A549 (cell line): ENCODE results near the gene SNX25. TPM values are rescaled to one million over a fixed set of nuclear protein-coding genes. Genes with fewer than 3 reads are reported as not detected.

ENCODE experiments used
- ATAC-seq, 2 experiments: fragments of 200-7000 bp in 1 of 2; fragments of >200 bp in 1 of 2; cut with Nextera tagmentation in 1 of 2; cut with Tn5 transposase in 1 of 2; 3 replicates each; pipeline versions ENCODE4 v1.8.0 to v1.9.1; 2018 to 2020; ENCODE audit warnings: mild to moderate bottlenecking in 1 of 2, moderate library complexity in 1 of 2
- CTCF ChIA-PET: fragments of 300-600 bp; sonication (Branson Sonifier 250); formaldehyde crosslinking; extraction: SDS; loops from one replicate; lab custom pipeline; 2021; ENCODE audit warnings: antibody characterized with exemption, inconsistent platforms; lab: Yijun Ruan, JAX
- POLR2A ChIA-PET: fragments of 350-600 bp; formaldehyde crosslinking; extraction: SDS; loops from one replicate; lab custom pipeline; 2021; ENCODE audit warnings: antibody characterized with exemption, inconsistent platforms; lab: Yijun Ruan, JAX
- DNase-seq, 2 experiments: peaks; one replicate each; pipeline versions ENCODE4 v3.0.0 to v3.0.0-alpha.2; 2011 to 2016; ENCODE audit warnings: low read depth in 1 of 2, low spot score in 1 of 2
- FAIRE-seq: peaks from 2 replicates; lab custom pipeline; 2011; peaks lifted over from hg19 to GRCh38; lab: Jason Lieb, UNC
- H3K27ac ChIP-seq, 2 experiments: fragments of >200 bp; sonication (Bioruptor Twin); formaldehyde crosslinking; 3 replicates each; pipeline ENCODE4 v1.5.1; 2016 to 2017
- H3K4me1 ChIP-seq: fragments of >200 bp; sonication (Bioruptor Twin); formaldehyde crosslinking; 3 replicates; pipeline ENCODE4 v1.6.1; 2016
- H3K4me2 ChIP-seq: fragments of >200 bp; sonication (Bioruptor Twin); formaldehyde crosslinking; 3 replicates; pipeline ENCODE4 v1.6.1; 2016
- H3K4me3 ChIP-seq: fragments of >200 bp; sonication (Bioruptor Twin); formaldehyde crosslinking; 3 replicates; pipeline ENCODE4 v1.5.1; 2016
- H3K9me3 ChIP-seq: fragments of >200 bp; sonication (Bioruptor Twin); formaldehyde crosslinking; 3 replicates; pipeline ENCODE4 v1.6.1; 2016
- CBX8 ChIP-seq: fragments of 200-600 bp; sonication (generic); IDR thresholded peaks from 2 replicates; pipeline ENCODE4 v1.6.1; 2016
- CEBPB ChIP-seq, 2 experiments: fragments of >200 bp in 1 of 2; sonication (Bioruptor Twin) in 1 of 2; formaldehyde crosslinking in 1 of 2; IDR thresholded peaks; 2 replicates each; pipeline ENCODE4 v1.6.1; 2012 to 2016
- EHMT2 ChIP-seq: fragments of 200-600 bp; sonication (generic); IDR thresholded peaks from 2 replicates; pipeline ENCODE4 v1.6.1; 2016; ENCODE audit warnings: antibody characterized with exemption, low read depth, mild to moderate bottlenecking, moderate library complexity
- FOXS1 ChIP-seq: fragments of 250-450 bp; sonication (Bioruptor Pico); IDR thresholded peaks from 2 replicates; pipeline ENCODE4 v1.5.0; 2020; ENCODE audit warnings: mild to moderate bottlenecking, moderate library complexity
- JUNB ChIP-seq: fragments of >200 bp; sonication (Bioruptor Twin); formaldehyde crosslinking; IDR thresholded peaks from 2 replicates; pipeline ENCODE4 v1.6.1; 2016
- KDM1A ChIP-seq: fragments of 200-600 bp; sonication (generic); IDR thresholded peaks from 2 replicates; pipeline ENCODE4 v1.6.1; 2016; ENCODE audit warnings: low read depth, mild to moderate bottlenecking
- KDM5A ChIP-seq: fragments of 200-600 bp; sonication (generic); IDR thresholded peaks from 2 replicates; pipeline ENCODE4 v1.6.1; 2016; ENCODE audit warnings: antibody characterized with exemption, mild to moderate bottlenecking
- MYC ChIP-seq: IDR thresholded peaks from 2 replicates; pipeline ENCODE4 v1.6.1; 2012; ENCODE audit warnings: mild to moderate bottlenecking, inconsistent platforms, low read length, improper control_type of control experiment, borderline replicate concordance
- PHF8 ChIP-seq: fragments of 200-600 bp; sonication (generic); IDR thresholded peaks from 2 replicates; pipeline ENCODE4 v1.6.1; 2016; ENCODE audit warnings: low read depth, mild to moderate bottlenecking, antibody characterized with exemption, moderate library complexity, borderline replicate concordance
- POLR2AphosphoS2 ChIP-seq: conservative IDR thresholded peaks from 2 replicates; pipeline ENCODE4 v1.6.1; 2012; ENCODE audit warnings: low read length, improper control_type of control experiment, inconsistent platforms
- RAD21 ChIP-seq, 2 experiments: fragments of >200 bp in 1 of 2; sonication (Bioruptor Twin) in 1 of 2; formaldehyde crosslinking in 1 of 2; IDR thresholded peaks in 1 of 2; conservative IDR thresholded peaks in 1 of 2; 2 replicates in 1 of 2; 3 replicates in 1 of 2; pipeline ENCODE4 v1.6.1; 2012 to 2018; ENCODE audit warnings: inconsistent platforms in 1 of 2
- RARB ChIP-seq: fragments of 250-450 bp; sonication (Bioruptor Pico); IDR thresholded peaks from 2 replicates; pipeline ENCODE4 v1.8.0; 2021; ENCODE audit warnings: mild to moderate bottlenecking, moderate library complexity
- SMC3 ChIP-seq: fragments of >200 bp; sonication (Bioruptor Twin); formaldehyde crosslinking; IDR thresholded peaks from 3 replicates; pipeline ENCODE4 v1.6.1; 2018; ENCODE audit warnings: inconsistent platforms
- TFCP2L1 ChIP-seq: fragments of 250-450 bp; sonication (Bioruptor Pico); IDR thresholded peaks from 2 replicates; pipeline ENCODE4 v1.5.0; 2021; ENCODE audit warnings: mild to moderate bottlenecking
- TP53 ChIP-seq: fragments of 250-450 bp; sonication (Bioruptor Pico); IDR thresholded peaks from 2 replicates; pipeline ENCODE4 v1.5.0; 2021; ENCODE audit warnings: mild to moderate bottlenecking, moderate library complexity
- ZFP36 ChIP-seq: fragments of 450-650 bp; IDR thresholded peaks from 2 replicates; pipeline ENCODE4 v1.6.1; 2014; ENCODE audit warnings: borderline replicate concordance; ENCODE audit not compliant: partially characterized antibody
- WGBS: methylation state at CpG from one replicate; pipeline ENCODE4 v1.1.6; 2017; ENCODE audit errors: missing lambda C conversion rate; 5-methylcytosine and 5-hydroxymethylcytosine counted together
- polyA plus RNA-seq, 4 experiments: library from polyadenylated mRNA; depleted of rRNA in 3 of 4; stranded (reverse); fragments of >200 nt; fragmentation: RNase III in 1 of 4; extraction: RNeasy Plus Mini Kit Qiagen cat#74134 plus additional on column Dnase treatment in 1 of 4; gene quantifications; 2 replicates in 3 of 4; 3 replicates in 1 of 4; pipeline ENCODE4 v1.2.3, GENCODE V29; 2011 to 2017
- TF ChIP-seq, protein P1 (sequence below): fragments of 250-450 bp; sonication (Bioruptor Pico); IDR thresholded peaks from 2 replicates; pipeline ENCODE4 v1.5.0; 2021; ENCODE audit warnings: mild to moderate bottlenecking, moderate library complexity, borderline replicate concordance
- TF ChIP-seq, protein P2 (sequence below): IDR thresholded peaks from 2 replicates; pipeline ENCODE4 v1.6.1; 2012
- TF ChIP-seq, protein P3 (sequence below): fragments of 250-450 bp; sonication (Bioruptor Pico); IDR thresholded peaks from 2 replicates; pipeline ENCODE4 v1.5.0; 2020; ENCODE audit warnings: low read depth, mild to moderate bottlenecking, moderate library complexity
- TF ChIP-seq, protein P4 (sequence below): fragments of 450-650 bp; IDR thresholded peaks from 2 replicates; pipeline ENCODE4 v1.6.1; 2014; ENCODE audit warnings: antibody characterized with exemption
- TF ChIP-seq, protein P5 (sequence below): fragments of >200 bp; sonication (Bioruptor Twin); formaldehyde crosslinking; IDR thresholded peaks from 3 replicates; pipeline ENCODE4 v1.6.1; 2016

The SNX25 gene
- polyA plus RNA-seq, 2 of the 4 experiments (the other 2 are of a cell fraction): 10.1 to 13.0 TPM

DNA sequence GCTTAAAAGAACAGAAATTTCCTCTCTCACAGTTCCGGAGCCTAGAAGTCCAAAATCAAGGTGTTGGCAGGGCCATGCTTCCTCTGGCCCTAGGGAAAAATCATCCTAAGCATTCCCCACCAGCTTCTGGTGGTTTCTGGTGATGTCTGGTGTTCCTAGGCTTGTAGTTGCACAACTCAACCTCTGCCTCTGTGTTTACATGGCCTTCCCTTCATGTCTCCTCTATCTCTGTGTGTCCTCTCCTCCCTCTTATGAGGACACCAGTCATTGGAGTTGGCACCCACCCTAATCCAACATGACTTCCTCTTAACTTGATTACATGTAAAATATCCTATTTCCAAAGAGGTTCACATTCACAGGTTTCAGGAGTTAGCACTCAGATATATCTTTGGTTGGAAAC lies 170.9 kb downstream of the SNX25 start (continued):
- no peak for TF ChIP-seq TP53 (CRISPR knock-in tag)
- TF ChIP-seq, all 56 proteins: peak for 0

DNA sequence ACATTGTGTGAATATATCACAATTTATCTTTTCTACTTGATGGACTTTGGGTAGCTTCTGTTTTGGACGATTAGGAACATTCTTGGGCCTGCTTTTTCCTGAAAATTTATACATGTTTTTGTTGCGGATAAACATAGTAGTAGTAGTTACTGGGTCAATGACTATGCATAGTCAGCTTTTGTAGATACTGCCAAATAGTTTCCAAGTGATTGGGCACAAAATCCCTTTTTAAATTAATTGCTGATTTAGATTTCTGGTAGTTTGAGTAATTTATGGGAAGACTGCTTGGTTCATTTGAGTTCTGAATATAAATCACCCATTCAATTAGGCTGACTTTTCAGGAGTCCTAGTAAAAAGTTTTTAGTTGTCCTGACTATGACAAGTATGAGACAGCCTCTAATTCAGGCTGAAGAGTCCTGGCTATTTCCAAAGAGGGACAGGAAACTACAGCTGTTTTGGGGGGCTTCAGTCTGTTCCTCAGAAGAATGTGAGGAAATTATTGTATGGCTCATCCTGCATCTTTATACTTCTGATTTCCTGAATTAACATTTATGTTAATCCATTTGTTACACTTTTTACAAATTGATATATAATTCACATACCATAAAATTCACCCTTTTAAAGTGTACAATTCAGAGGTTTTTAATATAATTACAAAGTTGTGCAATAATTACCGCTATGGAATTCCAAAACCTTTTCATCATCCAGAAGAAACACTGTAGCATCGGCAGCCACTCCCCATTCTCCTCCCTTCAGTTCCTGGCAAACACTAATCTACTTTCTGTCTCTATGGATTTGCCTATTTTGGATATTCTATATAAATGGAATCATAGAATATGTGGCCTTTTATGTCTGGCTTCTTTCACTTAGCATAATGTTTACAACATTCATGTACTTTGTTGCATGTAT lies 172.1 kb downstream of the SNX25 start:
- ChIA-PET CTCF (no interaction called here), POLR2A (no interaction called here)
- DNase-seq (no peak), ATAC-seq (no peak), FAIRE-seq (no peak)
- Histone ChIP-seq H3K9me3 (no peaks in the 10 kb centered on the region), H3K4me2 (no peak overlapping the region), H3K4me3 (no peak overlapping the region), H3K27ac (no peak overlapping the region), H3K4me1 (no peaks in the 10 kb centered on the region)
- WGBS: 46% methylated on average over 4 of the region's 4 CpGs
- no peak for TF ChIP-seq KDM1A
- TF ChIP-seq CBX8: no peak
- TF ChIP-seq MYC: no peak
- TF ChIP-seq, protein P1, sequence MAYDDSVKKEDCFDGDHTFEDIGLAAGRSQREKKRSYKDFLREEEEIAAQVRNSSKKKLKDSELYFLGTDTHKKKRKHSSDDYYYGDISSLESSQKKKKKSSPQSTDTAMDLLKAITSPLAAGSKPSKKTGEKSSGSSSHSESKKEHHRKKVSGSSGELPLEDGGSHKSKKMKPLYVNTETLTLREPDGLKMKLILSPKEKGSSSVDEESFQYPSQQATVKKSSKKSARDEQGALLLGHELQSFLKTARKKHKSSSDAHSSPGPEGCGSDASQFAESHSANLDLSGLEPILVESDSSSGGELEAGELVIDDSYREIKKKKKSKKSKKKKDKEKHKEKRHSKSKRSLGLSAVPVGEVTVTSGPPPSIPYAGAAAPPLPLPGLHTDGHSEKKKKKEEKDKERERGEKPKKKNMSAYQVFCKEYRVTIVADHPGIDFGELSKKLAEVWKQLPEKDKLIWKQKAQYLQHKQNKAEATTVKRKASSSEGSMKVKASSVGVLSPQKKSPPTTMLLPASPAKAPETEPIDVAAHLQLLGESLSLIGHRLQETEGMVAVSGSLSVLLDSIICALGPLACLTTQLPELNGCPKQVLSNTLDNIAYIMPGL (CRISPR knock-in tag): no peak
- TF ChIP-seq SMC3: no peak
- no peak for TF ChIP-seq TFCP2L1 (CRISPR knock-in tag)
- TF ChIP-seq PHF8: no peak
- TF ChIP-seq EHMT2: no peak
- TF ChIP-seq, protein P2, sequence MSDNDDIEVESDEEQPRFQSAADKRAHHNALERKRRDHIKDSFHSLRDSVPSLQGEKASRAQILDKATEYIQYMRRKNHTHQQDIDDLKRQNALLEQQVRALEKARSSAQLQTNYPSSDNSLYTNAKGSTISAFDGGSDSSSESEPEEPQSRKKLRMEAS: no peak
- TF ChIP-seq POLR2AphosphoS2: no peak
- TF ChIP-seq, protein P3, sequence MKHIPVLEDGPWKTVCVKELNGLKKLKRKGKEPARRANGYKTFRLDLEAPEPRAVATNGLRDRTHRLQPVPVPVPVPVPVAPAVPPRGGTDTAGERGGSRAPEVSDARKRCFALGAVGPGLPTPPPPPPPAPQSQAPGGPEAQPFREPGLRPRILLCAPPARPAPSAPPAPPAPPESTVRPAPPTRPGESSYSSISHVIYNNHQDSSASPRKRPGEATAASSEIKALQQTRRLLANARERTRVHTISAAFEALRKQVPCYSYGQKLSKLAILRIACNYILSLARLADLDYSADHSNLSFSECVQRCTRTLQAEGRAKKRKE (CRISPR knock-in tag): no peak
- no peak for TF ChIP-seq CEBPB (IDR thresholded peaks at IDR 0.05)
- no peak for TF ChIP-seq FOXS1 (CRISPR knock-in tag)
- TF ChIP-seq, all 56 proteins: peak for 0

DNA sequence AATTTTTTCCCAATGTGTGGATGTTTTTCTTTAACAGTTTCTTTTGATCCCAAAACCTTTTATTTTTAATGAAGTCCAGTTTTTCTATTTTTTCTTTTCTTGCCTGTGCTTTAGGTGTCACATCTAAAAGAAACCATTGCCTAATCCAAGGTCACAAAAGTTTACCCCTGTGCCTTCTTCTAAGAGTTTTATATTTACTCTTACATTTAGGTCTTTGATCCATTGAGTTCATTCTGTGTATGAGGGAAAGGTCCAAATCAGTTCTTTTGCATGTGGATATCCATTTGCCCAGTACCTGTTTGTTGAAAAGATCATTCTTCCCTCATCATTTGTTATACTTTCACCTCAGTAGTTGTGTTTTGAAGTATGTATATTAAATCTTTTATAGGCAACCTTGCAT lies 173.4 kb downstream of the SNX25 start:
- H3K9me3 ChIP-seq: no peaks in the 10 kb centered on the region
- ChIA-PET POLR2A (no interaction called here), CTCF (no interaction called here)
- TF ChIP-seq JUNB (no peak), RAD21 (conservative IDR thresholded peaks at IDR 0.05 in 1 of 2, IDR thresholded peaks at IDR 0.05 in 1 of 2) (no peak), PHF8 (no peak), EHMT2 (no peak), SMC3 (no peak), RARB (CRISPR knock-in tag) (no peak), KDM5A (no peak), ZFP36 (no peak)
- TF ChIP-seq, protein P2: no peak
- TF ChIP-seq, protein P4, sequence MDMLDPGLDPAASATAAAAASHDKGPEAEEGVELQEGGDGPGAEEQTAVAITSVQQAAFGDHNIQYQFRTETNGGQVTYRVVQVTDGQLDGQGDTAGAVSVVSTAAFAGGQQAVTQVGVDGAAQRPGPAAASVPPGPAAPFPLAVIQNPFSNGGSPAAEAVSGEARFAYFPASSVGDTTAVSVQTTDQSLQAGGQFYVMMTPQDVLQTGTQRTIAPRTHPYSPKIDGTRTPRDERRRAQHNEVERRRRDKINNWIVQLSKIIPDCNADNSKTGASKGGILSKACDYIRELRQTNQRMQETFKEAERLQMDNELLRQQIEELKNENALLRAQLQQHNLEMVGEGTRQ: no peak
- TF ChIP-seq, protein P1 (CRISPR knock-in tag): no peak
- TF ChIP-seq, protein P5, sequence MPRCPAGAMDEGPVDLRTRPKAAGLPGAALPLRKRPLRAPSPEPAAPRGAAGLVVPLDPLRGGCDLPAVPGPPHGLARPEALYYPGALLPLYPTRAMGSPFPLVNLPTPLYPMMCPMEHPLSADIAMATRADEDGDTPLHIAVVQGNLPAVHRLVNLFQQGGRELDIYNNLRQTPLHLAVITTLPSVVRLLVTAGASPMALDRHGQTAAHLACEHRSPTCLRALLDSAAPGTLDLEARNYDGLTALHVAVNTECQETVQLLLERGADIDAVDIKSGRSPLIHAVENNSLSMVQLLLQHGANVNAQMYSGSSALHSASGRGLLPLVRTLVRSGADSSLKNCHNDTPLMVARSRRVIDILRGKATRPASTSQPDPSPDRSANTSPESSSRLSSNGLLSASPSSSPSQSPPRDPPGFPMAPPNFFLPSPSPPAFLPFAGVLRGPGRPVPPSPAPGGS: no peak
- no peak overlapping the region for H3K4me3 ChIP-seq
- ATAC-seq (no peak), FAIRE-seq (no peak), DNase-seq (no peak)
- H3K4me2 ChIP-seq: no peak overlapping the region
- H3K27ac ChIP-seq: no peak overlapping the region
- no peaks in the 10 kb centered on the region for H3K4me1 ChIP-seq
